GM12873 (cell line): ENCODE results near the gene DLGAP1.

Experiments used
- CTCF ChIP-seq: IDR thresholded peaks from 2 replicates; pipeline ENCODE4 v1.5.1; 2012; ENCODE audit warnings: low read depth, mild to moderate bottlenecking, moderate library complexity, low read length, control low read depth; ENCODE audit not compliant: insufficient read depth; ENCODE audit errors: missing control alignments

DLGAP1 gene

GRCh38 chr18:3914109-3914508, 541.0 kb downstream of the DLGAP1 start:
- no peak for TF ChIP-seq CTCF

- no peak for TF ChIP-seq CTCF
These were observed 542.4 kb downstream of the DLGAP1 start for GRCh38 chr18:3912705-3913104.

GRCh38 chr18:3911413-3911812, 543.7 kb downstream of the DLGAP1 start:
- TF ChIP-seq CTCF = no peak

- TF ChIP-seq CTCF = no peak
These were observed 544.6 kb downstream of the DLGAP1 start for GRCh38 chr18:3910512-3910911.

- TF ChIP-seq CTCF = no peak
These were observed 547.2 kb downstream of the DLGAP1 start for GRCh38 chr18:3907955-3908354.

- TF ChIP-seq CTCF = no peak
These were observed 548.9 kb downstream of the DLGAP1 start for GRCh38 chr18:3906116-3906750.

- no peak for TF ChIP-seq CTCF
These were observed 551.8 kb downstream of the DLGAP1 start for GRCh38 chr18:3903337-3903736.

GRCh38 chr18:3902676-3903075, 552.4 kb downstream of the DLGAP1 start:
- TF ChIP-seq CTCF = no peak
